Measurements from ENCODE around the gene COMT. TPM values are rescaled to one million over a fixed set of nuclear protein-coding genes. Genes with fewer than 3 reads are reported as not detected.
A peak's percentile ranks its signal among the peaks of the same experiment; 100 is the strongest.

Gene COMT
- total and polyA plus RNA-seq, 9 of the 15 experiments (the other 6 are each of a cell fraction or from before 2014, with no cell fraction given), result 12.5 to 351 (median 155) TPM

DNA sequence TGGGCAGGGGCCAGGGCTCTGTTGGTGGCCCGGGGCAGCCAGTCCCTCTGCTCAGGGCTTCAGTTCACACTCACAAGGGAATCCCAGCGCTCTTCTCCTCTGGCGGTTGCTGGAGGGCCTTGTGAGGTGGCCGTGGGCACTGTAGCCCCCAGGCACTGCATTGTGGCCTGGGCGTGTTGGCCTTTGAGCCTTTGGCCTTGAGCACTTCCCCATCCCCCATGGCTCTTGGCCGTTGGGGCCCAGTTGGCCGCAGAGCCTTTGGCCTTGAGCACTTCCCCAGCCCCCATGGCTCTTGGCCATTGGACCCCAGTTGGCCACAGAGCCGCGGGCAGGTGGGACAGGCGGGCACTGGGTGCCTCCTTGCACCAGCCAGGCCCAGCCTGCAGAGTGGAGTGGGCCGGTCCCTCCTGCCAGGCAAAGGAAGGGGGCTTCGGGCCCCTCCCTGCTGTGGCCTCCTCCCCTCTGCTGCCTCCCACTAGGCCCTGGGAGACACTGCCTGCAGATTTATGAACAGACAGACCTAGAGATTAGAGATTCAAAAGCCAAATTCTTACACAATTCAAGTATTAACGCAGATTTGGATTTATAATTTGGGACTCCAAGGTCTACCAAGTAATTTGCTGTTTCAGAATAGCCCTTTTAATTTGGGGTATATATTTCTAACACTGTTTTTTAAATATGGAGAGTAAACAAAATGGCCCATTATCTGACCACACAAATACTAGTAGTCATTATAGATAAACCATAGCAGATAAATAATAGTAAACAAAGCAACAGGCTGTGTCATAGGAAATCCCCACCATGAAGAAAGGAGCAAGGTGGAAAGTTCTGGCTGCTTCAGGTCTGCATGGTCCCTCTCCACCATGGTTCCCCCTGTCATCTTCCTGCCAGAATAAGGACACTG lies 18.3 kb downstream of the COMT start:
- ATAC-seq (peak; percentile 29), DNase-seq (ENCODE audit: extremely low read depth in 1 of 4, low spot score in 3 of 4) (peak in 1 of 4 experiments; percentile 59), FAIRE-seq (no peak)
- Histone ChIP-seq H3K9me3 (replicated peaks; ENCODE audit: control insufficient read depth, insufficient read depth, low read depth, low read length) (no peaks in the 10 kb centered on the region), H4K20me1 (replicated peaks; ENCODE audit: control insufficient read depth, insufficient read depth, low read length) (peaks cover 30% of the 10 kb centered on the region), H3K79me2 (ENCODE audit: control insufficient read depth, insufficient read depth, low read length) (peaks cover 14% of the 10 kb centered on the region; the same call in 1 of the 3 replicates), H3K9me1 (ENCODE audit: control insufficient read depth, insufficient read depth, low read length) (peaks cover 6% of the 10 kb centered on the region), H3K4me2 (ENCODE audit: insufficient read depth, low read length) (peak overlapping the region; percentile 72), H3K27ac (ENCODE audit: extremely low read depth, low read depth, low read length) (peak overlapping the region; percentile 40; the same call in 2 of the 3 replicates), H2AFZ (ENCODE audit: low read depth, low read length) (peak overlapping the region; percentile 39; the same call in 1 of the 2 replicates), H3K27me3 (ENCODE audit: control insufficient read depth in 2 of 2, insufficient read depth in 2 of 2, low read length in 2 of 2) (no peaks in the 10 kb centered on the region), H3K36me3 (ENCODE audit: control insufficient read depth, insufficient read depth, low read length) (peaks cover 42% of the 10 kb centered on the region; the same call in 2 of the 3 replicates), H3K4me3 (peak overlapping the region; percentile 19; the same call in 1 of the 2 replicates), H3K4me1 (replicated peaks in 1 of 2; ENCODE audit: control insufficient read depth in 2 of 2, insufficient read depth in 2 of 2, low read length in 2 of 2) (peaks cover 23 to 73% of the 10 kb centered on the region in 2 experiments), H3K9ac (ENCODE audit: insufficient read depth in 1 of 2, low read depth in 2 of 2, low read length in 2 of 2) (peak overlapping the region; percentile 22 to 91; a peak in 3 of 4 replicates)
- 39% methylated on average over 12 of the region's 13 CpGs for WGBS (ENCODE audit: insufficient coverage, low coverage, missing lambda C conversion rate)
- in situ Hi-C loops (cut with MboI) (no loop called here), intact Hi-C loops (cut with micrococcal nuclease) (no loop called here)
- ChIA-PET CTCF (ENCODE audit: low intra/inter-chr PET ratio) (no interaction called here), POLR2A (interaction anchor here (0.5 to 1.8 kb wide), 13 partner anchors 9 to 779 kb away, joined by 3 to 10 read pairs (median 3); no protein-coding TSS in a partner anchor)
- BruUV-seq (replicated peaks), result no TSS peak
- TF ChIP-seq HNRNPL (IDR thresholded peaks at IDR 0.05; ENCODE audit: low read depth, low read length), result peak; percentile 65; the same call in 1 of the 2 replicates
- TF ChIP-seq POLR2A (conservative IDR thresholded peaks at IDR 0.05), result peak; percentile 44
- no peak for TF ChIP-seq PTTG1 (tag; IDR thresholded peaks at IDR 0.05; ENCODE audit: low read depth)
- TF ChIP-seq, protein P1, sequence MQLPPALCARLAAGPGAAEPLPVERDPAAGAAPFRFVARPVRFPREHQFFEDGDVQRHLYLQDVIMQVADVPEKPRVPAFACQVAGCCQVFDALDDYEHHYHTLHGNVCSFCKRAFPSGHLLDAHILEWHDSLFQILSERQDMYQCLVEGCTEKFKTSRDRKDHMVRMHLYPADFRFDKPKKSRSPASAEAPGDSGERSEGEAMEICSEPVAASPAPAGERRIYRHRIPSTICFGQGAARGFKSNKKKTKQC (CRISPR knock-in tag; IDR thresholded peaks at IDR 0.05), result no peak
- TF ChIP-seq CBX1 (IDR thresholded peaks at IDR 0.05; ENCODE audit: low read depth), result peak; percentile 47; the same call in 1 of the 2 replicates
- TF ChIP-seq, protein P2, sequence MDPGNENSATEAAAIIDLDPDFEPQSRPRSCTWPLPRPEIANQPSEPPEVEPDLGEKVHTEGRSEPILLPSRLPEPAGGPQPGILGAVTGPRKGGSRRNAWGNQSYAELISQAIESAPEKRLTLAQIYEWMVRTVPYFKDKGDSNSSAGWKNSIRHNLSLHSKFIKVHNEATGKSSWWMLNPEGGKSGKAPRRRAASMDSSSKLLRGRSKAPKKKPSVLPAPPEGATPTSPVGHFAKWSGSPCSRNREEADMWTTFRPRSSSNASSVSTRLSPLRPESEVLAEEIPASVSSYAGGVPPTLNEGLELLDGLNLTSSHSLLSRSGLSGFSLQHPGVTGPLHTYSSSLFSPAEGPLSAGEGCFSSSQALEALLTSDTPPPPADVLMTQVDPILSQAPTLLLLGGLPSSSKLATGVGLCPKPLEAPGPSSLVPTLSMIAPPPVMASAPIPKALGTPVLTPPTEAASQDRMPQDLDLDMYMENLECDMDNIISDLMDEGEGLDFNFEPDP (CRISPR knock-in tag; IDR thresholded peaks at IDR 0.05), result no peak
- peak; percentile 71 for TF ChIP-seq KDM5B (IDR thresholded peaks at IDR 0.05; ENCODE audit: insufficient replicate concordance, low read depth, low read length)
- TF ChIP-seq, protein P3, sequence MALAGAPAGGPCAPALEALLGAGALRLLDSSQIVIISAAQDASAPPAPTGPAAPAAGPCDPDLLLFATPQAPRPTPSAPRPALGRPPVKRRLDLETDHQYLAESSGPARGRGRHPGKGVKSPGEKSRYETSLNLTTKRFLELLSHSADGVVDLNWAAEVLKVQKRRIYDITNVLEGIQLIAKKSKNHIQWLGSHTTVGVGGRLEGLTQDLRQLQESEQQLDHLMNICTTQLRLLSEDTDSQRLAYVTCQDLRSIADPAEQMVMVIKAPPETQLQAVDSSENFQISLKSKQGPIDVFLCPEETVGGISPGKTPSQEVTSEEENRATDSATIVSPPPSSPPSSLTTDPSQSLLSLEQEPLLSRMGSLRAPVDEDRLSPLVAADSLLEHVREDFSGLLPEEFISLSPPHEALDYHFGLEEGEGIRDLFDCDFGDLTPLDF (CRISPR knock-in tag; IDR thresholded peaks at IDR 0.05), result 0 out of 2 replicates have a peak, but pooled peaks have one; percentile 21
- TF ChIP-seq ZBTB5 (IDR thresholded peaks at IDR 0.05), result no peak
- 0 out of 4 replicates have a peak, but pooled peaks of 1 of the 2 experiments have one; percentile 27 for TF ChIP-seq NONO (IDR thresholded peaks at IDR 0.05; ENCODE audit: low read depth in 2 of 2, low read length in 1 of 2)
- peak; percentile 76 for TF ChIP-seq SPI1 (IDR thresholded peaks at IDR 0.05; ENCODE audit: borderline replicate concordance, low read depth, low read length)
- TF ChIP-seq ZNF77 (CRISPR knock-in tag; IDR thresholded peaks at IDR 0.05), result no peak
- peak; percentile 61 for TF ChIP-seq RBBP5 (IDR thresholded peaks at IDR 0.05; ENCODE audit: borderline replicate concordance, insufficient read depth, low read length, poor library complexity, severe bottlenecking)
- 0 out of 2 replicates have a peak, but pooled peaks have one; percentile 6 for TF ChIP-seq MTA3 (IDR thresholded peaks at IDR 0.05; ENCODE audit: borderline replicate concordance)
- TF ChIP-seq SMARCB1 (IDR thresholded peaks at IDR 0.05; ENCODE audit: insufficient read length, low read depth), result no peak
